ENCODE results near the gene SH3BP2. TPM values are rescaled to one million over a fixed set of nuclear protein-coding genes. Genes with fewer than 3 reads are reported as not detected.

SH3BP2 gene
- total and polyA plus RNA-seq, 10 of the 15 experiments (the other 5 are each of a cell fraction or from before 2014, with no cell fraction given) = 1.1 to 61.8 (median 23.9) TPM

DNA sequence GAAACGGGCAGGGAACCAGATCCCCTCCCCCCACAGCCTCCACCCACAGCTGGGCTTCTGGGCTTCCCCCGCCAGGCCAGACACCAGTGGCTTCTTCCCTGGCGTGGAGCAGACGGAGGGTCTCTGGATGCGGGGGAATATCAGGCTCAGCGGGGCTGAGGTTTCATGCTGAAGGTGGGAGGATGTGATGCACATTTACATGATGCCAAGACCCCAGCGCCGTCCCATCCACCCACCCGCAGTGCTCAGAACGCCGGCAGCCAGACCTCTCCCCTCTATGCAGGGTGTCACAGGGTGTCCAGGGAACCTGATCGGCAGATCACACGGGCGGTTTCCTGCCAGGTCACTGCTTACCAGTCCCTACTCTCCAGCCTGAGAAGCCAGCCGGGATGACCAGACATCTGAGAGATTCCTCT, 24.0 kb upstream of the SH3BP2 start:
- Histone ChIP-seq H2AFZ (ENCODE audit: control insufficient read depth, low read depth, low read length) (no peak overlapping the region), H3K27ac (ENCODE audit: control insufficient read depth, insufficient read depth) (no peak overlapping the region), H3K27me3 (replicated peaks in 1 of 2; ENCODE audit: control insufficient read depth in 2 of 2, insufficient read depth in 2 of 2, low read length in 1 of 2) (no peaks in the 10 kb centered on the region), H3K4me2 (ENCODE audit: control insufficient read depth, insufficient read depth) (no peak overlapping the region), H4K20me1 (ENCODE audit: control insufficient read depth, insufficient read depth) (no peaks in the 10 kb centered on the region), H3K4me3 (no peak overlapping the region), H3K79me2 (ENCODE audit: control insufficient read depth, insufficient read depth, low read length) (no peaks in the 10 kb centered on the region), H3K36me3 (ENCODE audit: control insufficient read depth in 2 of 2, insufficient read depth in 2 of 2, low read length in 1 of 2) (no peaks in the 10 kb centered on the region), H3K4me1 (ENCODE audit: control insufficient read depth, insufficient read depth, low read length) (peaks cover 22% of the 10 kb centered on the region), H3K9ac (ENCODE audit: control insufficient read depth, insufficient read depth, low read length) (no peak overlapping the region), H3K9me3 (replicated peaks; ENCODE audit: control insufficient read depth, insufficient read depth, low read length) (no peaks in the 10 kb centered on the region)
- in situ Hi-C loops (cut with MboI) = loop anchor here (25.0 kb wide), 1 partner anchor 168 kb away; no protein-coding TSS in a partner anchor
- WGBS (ENCODE audit: insufficient coverage, insufficient replicate concordance, low lambda C conversion rate, missing lambda C conversion rate) = 87% methylated on average over 15 of the region's 15 CpGs
- BruUV-seq (replicated peaks) = no TSS peak
- POLR2A ChIA-PET = interaction anchor here (0.7 to 1.7 kb wide), 3 partner anchors 18 to 1835 kb away, joined by 3 to 7 read pairs (median 6); no protein-coding TSS in a partner anchor
- RAD21 ChIA-PET (ENCODE audit: unreplicated experiment) = interaction anchor here (0.6 kb wide), 1 partner anchor 11 kb away, joined by 3 read pairs; no protein-coding TSS in a partner anchor
- intact Hi-C loops (cut with micrococcal nuclease; ENCODE audit: unreplicated experiment) = loop anchor here (10.0 kb wide), 1 partner anchor 276 kb away; no protein-coding TSS in a partner anchor
- ATAC-seq (no peak), DNase-seq (ENCODE audit: low read depth, low spot score) (no peak), FAIRE-seq (no peak)
- CTCF ChIA-PET = interaction anchor here (0.8 kb wide), 1 partner anchor 185 kb away, joined by 3 read pairs; no protein-coding TSS in a partner anchor
- SMC1A ChIA-PET (ENCODE audit: uncharacterized antibody, unreplicated experiment) = interaction anchor here (0.9 to 1.3 kb wide), 3 partner anchors 14 to 79 kb away, joined by 3 read pairs; no protein-coding TSS in a partner anchor
- TF ChIP-seq TCF7 (IDR thresholded peaks at IDR 0.05; ENCODE audit: borderline replicate concordance) = no peak

DNA sequence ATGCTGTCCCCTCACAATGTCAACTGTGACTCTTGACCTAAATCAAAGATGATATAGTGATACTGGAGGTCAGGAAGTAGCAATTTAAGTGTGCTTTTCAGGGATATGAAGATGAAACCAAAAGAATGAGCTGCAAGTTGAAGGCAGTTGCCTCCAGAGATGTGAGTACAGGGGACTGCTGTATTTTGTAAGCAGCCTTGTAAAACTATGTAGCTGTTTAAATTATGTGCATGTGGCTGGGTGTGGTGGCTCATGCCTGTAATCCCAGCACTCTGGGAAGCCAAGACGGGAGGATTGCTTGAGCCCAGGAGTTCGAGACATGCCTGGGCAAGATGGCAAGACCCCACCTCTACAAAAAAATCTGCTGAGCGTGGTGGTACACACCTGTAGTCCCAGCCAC, 21.6 kb upstream of the SH3BP2 start:
- ChIA-PET CTCF (interaction anchor here (0.7 to 1.3 kb wide), 8 partner anchors 9 to 359 kb away, joined by 3 to 4 read pairs (median 3); no protein-coding TSS in a partner anchor), SMC1A (ENCODE audit: uncharacterized antibody, unreplicated experiment) (interaction anchor here (0.7 to 2.0 kb wide), 12 partner anchors 10 to 188 kb away, joined by 3 to 13 read pairs (median 4); no protein-coding TSS in a partner anchor), RAD21 (ENCODE audit: unreplicated experiment) (interaction anchor here (0.7 to 2.3 kb wide), 3 partner anchors 16 to 89 kb away, joined by 3 to 16 read pairs (median 3); no protein-coding TSS in a partner anchor), POLR2A (interaction anchor here (0.5 to 1.7 kb wide), 5 partner anchors 14 to 164 kb away, joined by 3 to 8 read pairs (median 3); no protein-coding TSS in a partner anchor)
- H3K4me1 ChIP-seq (ENCODE audit: control insufficient read depth, insufficient read depth, low read length) = peaks cover 22% of the 10 kb centered on the region
- intact Hi-C loops (cut with micrococcal nuclease; ENCODE audit: unreplicated experiment) = loop anchor here (2.0 kb wide), 1 partner anchor 16 kb away; no protein-coding TSS in a partner anchor
- FAIRE-seq (no peak), DNase-seq (ENCODE audit: low read depth, low spot score) (no peak), ATAC-seq (peak; percentile 59)
- BruUV-seq (replicated peaks) = no TSS peak
- in situ Hi-C loops (cut with MboI) = loop anchor here (25.0 kb wide), 1 partner anchor 166 kb away; no protein-coding TSS in a partner anchor
- H3K27me3 ChIP-seq (replicated peaks in 1 of 2; ENCODE audit: control insufficient read depth in 2 of 2, insufficient read depth in 2 of 2, low read length in 1 of 2) = no peaks in the 10 kb centered on the region
- H2AFZ ChIP-seq (ENCODE audit: control insufficient read depth, low read depth, low read length) = no peak overlapping the region; the same call in 1 of the 2 replicates
- H3K79me2 ChIP-seq (ENCODE audit: control insufficient read depth, insufficient read depth, low read length) = no peaks in the 10 kb centered on the region
- WGBS (ENCODE audit: insufficient coverage, insufficient replicate concordance, low lambda C conversion rate, missing lambda C conversion rate) = 96% methylated on average over 3 of the region's 3 CpGs
- no peaks in the 10 kb centered on the region for H4K20me1 ChIP-seq (ENCODE audit: control insufficient read depth, insufficient read depth)
- TF ChIP-seq SMARCA5 (IDR thresholded peaks at IDR 0.05) = no peak
- TF ChIP-seq, protein P1, sequence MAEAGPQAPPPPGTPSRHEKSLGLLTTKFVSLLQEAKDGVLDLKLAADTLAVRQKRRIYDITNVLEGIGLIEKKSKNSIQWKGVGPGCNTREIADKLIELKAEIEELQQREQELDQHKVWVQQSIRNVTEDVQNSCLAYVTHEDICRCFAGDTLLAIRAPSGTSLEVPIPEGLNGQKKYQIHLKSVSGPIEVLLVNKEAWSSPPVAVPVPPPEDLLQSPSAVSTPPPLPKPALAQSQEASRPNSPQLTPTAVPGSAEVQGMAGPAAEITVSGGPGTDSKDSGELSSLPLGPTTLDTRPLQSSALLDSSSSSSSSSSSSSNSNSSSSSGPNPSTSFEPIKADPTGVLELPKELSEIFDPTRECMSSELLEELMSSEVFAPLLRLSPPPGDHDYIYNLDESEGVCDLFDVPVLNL (IDR thresholded peaks at IDR 0.05; ENCODE audit: low read depth, low read length) = no peak
- TF ChIP-seq, protein P2, sequence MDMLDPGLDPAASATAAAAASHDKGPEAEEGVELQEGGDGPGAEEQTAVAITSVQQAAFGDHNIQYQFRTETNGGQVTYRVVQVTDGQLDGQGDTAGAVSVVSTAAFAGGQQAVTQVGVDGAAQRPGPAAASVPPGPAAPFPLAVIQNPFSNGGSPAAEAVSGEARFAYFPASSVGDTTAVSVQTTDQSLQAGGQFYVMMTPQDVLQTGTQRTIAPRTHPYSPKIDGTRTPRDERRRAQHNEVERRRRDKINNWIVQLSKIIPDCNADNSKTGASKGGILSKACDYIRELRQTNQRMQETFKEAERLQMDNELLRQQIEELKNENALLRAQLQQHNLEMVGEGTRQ (IDR thresholded peaks at IDR 0.05; ENCODE audit: borderline replicate concordance, low read depth, low read length) = no peak
- TF ChIP-seq RFX5 (IDR thresholded peaks at IDR 0.05; ENCODE audit: low read depth, low read length) = no peak
- TF ChIP-seq, protein P3, sequence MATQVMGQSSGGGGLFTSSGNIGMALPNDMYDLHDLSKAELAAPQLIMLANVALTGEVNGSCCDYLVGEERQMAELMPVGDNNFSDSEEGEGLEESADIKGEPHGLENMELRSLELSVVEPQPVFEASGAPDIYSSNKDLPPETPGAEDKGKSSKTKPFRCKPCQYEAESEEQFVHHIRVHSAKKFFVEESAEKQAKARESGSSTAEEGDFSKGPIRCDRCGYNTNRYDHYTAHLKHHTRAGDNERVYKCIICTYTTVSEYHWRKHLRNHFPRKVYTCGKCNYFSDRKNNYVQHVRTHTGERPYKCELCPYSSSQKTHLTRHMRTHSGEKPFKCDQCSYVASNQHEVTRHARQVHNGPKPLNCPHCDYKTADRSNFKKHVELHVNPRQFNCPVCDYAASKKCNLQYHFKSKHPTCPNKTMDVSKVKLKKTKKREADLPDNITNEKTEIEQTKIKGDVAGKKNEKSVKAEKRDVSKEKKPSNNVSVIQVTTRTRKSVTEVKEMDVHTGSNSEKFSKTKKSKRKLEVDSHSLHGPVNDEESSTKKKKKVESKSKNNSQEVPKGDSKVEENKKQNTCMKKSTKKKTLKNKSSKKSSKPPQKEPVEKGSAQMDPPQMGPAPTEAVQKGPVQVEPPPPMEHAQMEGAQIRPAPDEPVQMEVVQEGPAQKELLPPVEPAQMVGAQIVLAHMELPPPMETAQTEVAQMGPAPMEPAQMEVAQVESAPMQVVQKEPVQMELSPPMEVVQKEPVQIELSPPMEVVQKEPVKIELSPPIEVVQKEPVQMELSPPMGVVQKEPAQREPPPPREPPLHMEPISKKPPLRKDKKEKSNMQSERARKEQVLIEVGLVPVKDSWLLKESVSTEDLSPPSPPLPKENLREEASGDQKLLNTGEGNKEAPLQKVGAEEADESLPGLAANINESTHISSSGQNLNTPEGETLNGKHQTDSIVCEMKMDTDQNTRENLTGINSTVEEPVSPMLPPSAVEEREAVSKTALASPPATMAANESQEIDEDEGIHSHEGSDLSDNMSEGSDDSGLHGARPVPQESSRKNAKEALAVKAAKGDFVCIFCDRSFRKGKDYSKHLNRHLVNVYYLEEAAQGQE (IDR thresholded peaks at IDR 0.05; ENCODE audit: low read depth, low read length) = no peak
- TF ChIP-seq SUPT20H (IDR thresholded peaks at IDR 0.05; ENCODE audit: borderline replicate concordance, control insufficient read depth, low read depth, low read length) = no peak
- TF ChIP-seq KAT2A (conservative IDR thresholded peaks at IDR 0.05; ENCODE audit: control insufficient read depth, low read depth, low read length) = no peak
- TF ChIP-seq HDGF (IDR thresholded peaks at IDR 0.05) = no peak
- H3K9me3 ChIP-seq (replicated peaks; ENCODE audit: control insufficient read depth, insufficient read depth, low read length) = no peaks in the 10 kb centered on the region
- no peak overlapping the region for H3K9ac ChIP-seq (ENCODE audit: control insufficient read depth, insufficient read depth, low read length)
- 0 out of 2 replicates have a peak overlapping the region, but pooled peaks have one; percentile 9 for H3K4me3 ChIP-seq
- H3K4me2 ChIP-seq (ENCODE audit: control insufficient read depth, insufficient read depth) = peak overlapping the region; percentile 21
- H3K27ac ChIP-seq (ENCODE audit: control insufficient read depth, insufficient read depth) = no peak overlapping the region
- no peaks in the 10 kb centered on the region for H3K36me3 ChIP-seq (ENCODE audit: control insufficient read depth in 2 of 2, insufficient read depth in 2 of 2, low read length in 1 of 2)
